Lung (tissue), 12 donors: ENCODE measurements around the gene SRC. TPM values are rescaled to one million over a fixed set of nuclear protein-coding genes. Genes with fewer than 3 reads are reported as not detected.

ENCODE experiments used
- ATAC-seq: fragments of 200-7000 bp; cut with Tn5 transposase; one replicate; pipeline ENCODE4 v1.9.1; 2020; ENCODE audit warnings: moderate number of reproducible peaks; ENCODE audit not compliant: insufficient read depth, low FRiP score
- DNase-seq, 3 donors: peaks; one replicate each; pipeline ENCODE4 v3.0.0-alpha.2; 2013 to 2017
- H3K27ac ChIP-seq, 2 donors: one replicate each; pipeline ENCODE4 v1.5.1; 2013; ENCODE audit warnings: mild to moderate bottlenecking in 2 of 2, moderate library complexity in 2 of 2, control low read depth in 1 of 2, inconsistent platforms in 1 of 2, low read depth in 1 of 2, low read length in 1 of 2
- H3K27me3 ChIP-seq, 3 donors: one replicate each; pipeline ENCODE4 v1.5.1; 2013; ENCODE audit warnings: low read length in 2 of 3; ENCODE audit not compliant: control insufficient read depth in 3 of 3, insufficient read depth in 3 of 3
- H3K36me3 ChIP-seq, 4 donors: one replicate each; pipeline ENCODE4 v1.5.1; 2013; ENCODE audit warnings: low read length in 4 of 4, mild to moderate bottlenecking in 1 of 4, moderate library complexity in 1 of 4; ENCODE audit not compliant: control insufficient read depth in 4 of 4, insufficient read depth in 4 of 4
- H3K4me1 ChIP-seq, 5 donors: one replicate each; pipeline ENCODE4 v1.5.1; 2013; ENCODE audit warnings: low read length in 5 of 5, mild to moderate bottlenecking in 2 of 5, moderate library complexity in 1 of 5; ENCODE audit not compliant: control insufficient read depth in 5 of 5, insufficient read depth in 5 of 5
- H3K4me3 ChIP-seq: one replicate; pipeline ENCODE4 v1.5.1; 2013; ENCODE audit warnings: mild to moderate bottlenecking, control low read depth, moderate library complexity
- H3K9ac ChIP-seq, 2 donors: one replicate each; pipeline ENCODE4 v1.5.1; 2013; ENCODE audit warnings: low read length in 2 of 2, control low read depth in 1 of 2; ENCODE audit not compliant: insufficient read depth in 1 of 2
- H3K9me3 ChIP-seq, 4 donors: one replicate each; pipeline ENCODE4 v1.5.1; 2013; ENCODE audit warnings: low read length in 3 of 4, mild to moderate bottlenecking in 1 of 4, moderate library complexity in 1 of 4; ENCODE audit not compliant: control insufficient read depth in 4 of 4, insufficient read depth in 3 of 4
- WGBS, 2 donors: extraction: QIAGEN DNeasy Blood & Tissue Kit; methylation state at CpG; one replicate each; pipeline ENCODE4 v1.1.7; 2013; 5-methylcytosine and 5-hydroxymethylcytosine counted together
- polyA plus RNA-seq, 2 donors: library from polyadenylated mRNA; stranded (reverse); fragments of 200-250 nt; gene quantifications; one replicate each; pipeline ENCODE4 v1.2.1, GENCODE V29; 2013
- total RNA-seq, 2 donors: library from RNA; depleted of rRNA in 1 of 2; stranded (reverse); fragments of >200 nt in 1 of 2; gene quantifications; one replicate each; pipeline ENCODE4 v1.2.1, GENCODE V29; 2014 to 2021
- TF ChIP-seq, protein P1 (sequence below): IDR thresholded peaks from 2 replicates; pipeline ENCODE4 v1.5.1; 2012; ENCODE audit warnings: mild to moderate bottlenecking; ENCODE audit errors: control extremely low read depth, extremely low read depth
- donor health status: control.
- donor health status: control.
- donor health status: Bipolar disorder and iron deficiency.
- donor health status: healthy.
- donor health status: DM: yes; HTN: yes; CAD: no.

The SRC gene
- total and polyA plus RNA-seq, 4 donors, result 35.6 to 69.5 (median 50.1) TPM

DNA sequence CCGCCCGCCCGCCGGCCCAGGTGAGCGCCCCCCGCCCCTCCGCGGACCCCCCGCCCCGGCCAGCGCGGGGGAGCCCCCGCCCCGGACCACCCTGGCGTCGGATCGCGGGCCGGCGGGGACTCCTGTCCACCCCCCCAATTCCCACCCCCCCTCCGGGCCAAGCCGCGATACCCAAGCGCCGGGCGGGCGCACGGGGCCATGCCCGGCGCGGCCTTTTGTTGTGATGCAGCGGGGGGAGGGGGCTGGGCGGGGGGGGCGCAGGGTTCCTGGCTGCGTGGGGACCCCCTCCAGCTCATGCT, 245 bp downstream of the SRC start:
- peak overlapping the region in 1 of 2 donors; percentile 43 for H3K27ac ChIP-seq
- 0 to 2% methylated on average over 7 to 35 of the region's 35 CpGs for WGBS, 2 donors
- peaks cover 0 to 6% (median under 1%) of the 10 kb centered on the region in 4 donors for H3K36me3 ChIP-seq
- peak overlapping the region; percentile 52 for H3K4me3 ChIP-seq
- no peaks in the 10 kb centered on the region for H3K27me3 ChIP-seq
- ATAC-seq (no peak), DNase-seq (no peak)
- no peak overlapping the region for H3K9ac ChIP-seq
- H3K9me3 ChIP-seq, result no peaks in the 10 kb centered on the region
- peaks cover 0 to 17% (median 6%) of the 10 kb centered on the region in 5 donors for H3K4me1 ChIP-seq
- TF ChIP-seq, protein P1, sequence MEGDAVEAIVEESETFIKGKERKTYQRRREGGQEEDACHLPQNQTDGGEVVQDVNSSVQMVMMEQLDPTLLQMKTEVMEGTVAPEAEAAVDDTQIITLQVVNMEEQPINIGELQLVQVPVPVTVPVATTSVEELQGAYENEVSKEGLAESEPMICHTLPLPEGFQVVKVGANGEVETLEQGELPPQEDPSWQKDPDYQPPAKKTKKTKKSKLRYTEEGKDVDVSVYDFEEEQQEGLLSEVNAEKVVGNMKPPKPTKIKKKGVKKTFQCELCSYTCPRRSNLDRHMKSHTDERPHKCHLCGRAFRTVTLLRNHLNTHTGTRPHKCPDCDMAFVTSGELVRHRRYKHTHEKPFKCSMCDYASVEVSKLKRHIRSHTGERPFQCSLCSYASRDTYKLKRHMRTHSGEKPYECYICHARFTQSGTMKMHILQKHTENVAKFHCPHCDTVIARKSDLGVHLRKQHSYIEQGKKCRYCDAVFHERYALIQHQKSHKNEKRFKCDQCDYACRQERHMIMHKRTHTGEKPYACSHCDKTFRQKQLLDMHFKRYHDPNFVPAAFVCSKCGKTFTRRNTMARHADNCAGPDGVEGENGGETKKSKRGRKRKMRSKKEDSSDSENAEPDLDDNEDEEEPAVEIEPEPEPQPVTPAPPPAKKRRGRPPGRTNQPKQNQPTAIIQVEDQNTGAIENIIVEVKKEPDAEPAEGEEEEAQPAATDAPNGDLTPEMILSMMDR, result no peak

DNA sequence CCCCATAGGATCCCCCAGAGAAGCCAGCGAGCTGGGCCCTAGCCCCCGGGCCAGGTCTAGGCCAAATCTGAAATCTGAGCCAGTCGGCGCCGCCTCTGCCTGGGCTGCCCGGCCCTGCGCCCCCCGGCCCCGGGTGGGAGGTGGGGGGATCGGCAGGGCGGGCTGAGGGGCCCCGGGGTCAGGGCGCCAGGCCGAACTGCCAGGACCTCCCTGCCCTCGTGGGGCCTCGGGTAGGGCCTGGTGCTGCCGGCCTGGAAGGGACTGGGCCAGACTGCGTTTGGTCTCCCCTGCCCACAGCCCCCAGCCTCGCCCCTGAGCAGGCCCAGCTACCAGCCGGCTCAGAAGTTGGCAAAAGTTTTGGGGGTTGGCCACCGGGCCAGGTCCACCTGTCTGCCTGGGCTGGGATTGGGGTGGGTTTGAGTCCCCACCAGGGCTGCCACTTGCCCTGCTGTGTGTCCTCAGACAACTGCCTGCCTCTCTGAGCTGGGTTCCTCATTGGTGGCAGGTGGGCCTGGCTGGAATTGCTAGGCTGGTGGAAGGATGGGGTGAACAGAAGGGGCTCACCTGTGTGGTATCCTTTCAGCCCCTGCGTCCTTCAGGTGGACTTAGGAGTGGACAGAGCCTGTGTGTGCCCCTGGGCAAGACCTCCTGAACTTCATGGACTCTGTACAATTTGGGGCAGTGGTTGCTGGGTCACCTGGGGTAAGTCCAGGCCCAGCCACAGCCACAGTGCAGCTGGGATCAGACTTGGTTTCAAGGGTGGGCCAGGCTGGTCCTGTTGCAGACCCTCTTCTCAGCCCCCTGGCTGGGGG, 801 bp downstream of the SRC start:
- Histone ChIP-seq H3K27ac (peak overlapping the region in 1 of 2 donors; percentile 59), H3K36me3 (peaks cover 0 to 6% (median under 1%) of the 10 kb centered on the region in 4 donors), H3K4me1 (peaks cover 0 to 17% (median 6%) of the 10 kb centered on the region in 5 donors), H3K9ac (peak overlapping the region; percentile 9 to 66), H3K9me3 (no peaks in the 10 kb centered on the region), H3K27me3 (no peaks in the 10 kb centered on the region), H3K4me3 (peak overlapping the region; percentile 16)
- WGBS, 2 donors, result 28 to 33% methylated on average over 18 to 22 of the region's 22 CpGs
- DNase-seq (peak in 1 of 3 donors; percentile 11), ATAC-seq (no peak)
- TF ChIP-seq, protein P1, result no peak

DNA sequence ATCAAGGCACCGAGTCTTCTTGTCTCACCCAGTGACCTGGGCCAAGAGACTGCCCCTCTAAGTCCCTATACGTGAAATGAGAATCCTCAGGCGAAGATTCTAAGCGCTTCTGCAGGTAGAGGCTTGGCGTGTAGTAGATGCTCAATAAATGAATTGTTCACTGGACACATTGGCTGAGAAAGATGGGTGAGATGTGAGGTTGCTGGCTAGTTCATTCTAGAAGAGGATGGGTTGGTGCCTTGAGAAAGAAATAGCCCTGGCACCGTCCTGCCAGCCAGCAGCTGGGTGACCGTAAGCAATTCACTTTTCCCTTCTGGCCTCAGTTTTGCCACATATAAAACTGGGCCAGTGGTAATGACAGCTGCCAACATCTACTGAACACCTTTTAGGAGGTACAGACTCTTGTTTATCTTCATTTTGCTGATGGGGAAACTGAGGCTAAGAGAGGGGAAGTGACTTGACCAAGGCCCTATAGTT, 1.4 kb downstream of the SRC start:
- no peaks in the 10 kb centered on the region for H3K27me3 ChIP-seq
- peaks cover 0 to 17% (median 6%) of the 10 kb centered on the region in 5 donors for H3K4me1 ChIP-seq
- H3K27ac ChIP-seq, result peak overlapping the region in 1 of 2 donors; percentile 59
- ATAC-seq (no peak), DNase-seq (no peak)
- no peaks in the 10 kb centered on the region for H3K9me3 ChIP-seq
- H3K9ac ChIP-seq, result no peak overlapping the region
- H3K4me3 ChIP-seq, result no peak overlapping the region
- 95 to 96% methylated on average over 7 of the region's 7 CpGs for WGBS, 2 donors
- TF ChIP-seq, protein P1, result no peak
- peaks cover 0 to 6% (median under 1%) of the 10 kb centered on the region in 4 donors for H3K36me3 ChIP-seq
